GM12878 (cell line): Measurements from ENCODE around the gene NEK1. TPM values are rescaled to one million over a fixed set of nuclear protein-coding genes. Genes with fewer than 3 reads are reported as not detected.

Experiments used
- ATAC-seq: fragments of 200-7000 bp; cut with Tn5 transposase; 3 replicates; pipeline ENCODE4 v1.9.1; 2020; ENCODE audit warnings: mild to moderate bottlenecking, moderate library complexity
- BruUV-seq: library from RNA; stranded (reverse); fragments of 400-500 nt; replicated peaks from 2 replicates; lab custom pipeline; 2021; lab: Mats Ljungman, UMichigan
- CTCF ChIA-PET: fragments of 300-600 bp; sonication (Branson Sonifier 250); formaldehyde crosslinking; extraction: SDS; loops from one replicate; lab custom pipeline; 2021; ENCODE audit warnings: inconsistent platforms; lab: Yijun Ruan, JAX
- POLR2A ChIA-PET: fragments of 350-600 bp; formaldehyde crosslinking; extraction: SDS; loops from one replicate; lab custom pipeline; 2021; ENCODE audit warnings: inconsistent platforms; lab: Charles Lee
- RAD21 ChIA-PET: fragments of 300-600 bp; sonication (Branson Sonifier 250); formaldehyde crosslinking; loops from one replicate; lab custom pipeline; 2023; ENCODE audit warnings: antibody characterized with exemption; ENCODE audit not compliant: unreplicated experiment; lab: Charles Lee
- SMC1A ChIA-PET: fragments of 300-600 bp; sonication (Branson Sonifier 250); formaldehyde crosslinking; loops from one replicate; lab custom pipeline; 2023; ENCODE audit not compliant: unreplicated experiment, uncharacterized antibody; lab: Charles Lee
- DNase-seq: peaks from one replicate; pipeline ENCODE4 v3.0.0-alpha.2; 2011; ENCODE audit warnings: low read depth, low spot score
- FAIRE-seq: peaks from 3 replicates; lab custom pipeline; 2011; peaks lifted over from hg19 to GRCh38; lab: Jason Lieb, UNC
- H2AFZ ChIP-seq: 2 replicates; pipeline ENCODE4 v1.6.0; 2011; ENCODE audit warnings: low read depth, low read length, control low read depth; ENCODE audit not compliant: control insufficient read depth
- H3K27ac ChIP-seq: 2 replicates; pipeline ENCODE4 v1.5.1; 2011; ENCODE audit warnings: control low read depth; ENCODE audit not compliant: control insufficient read depth, insufficient read depth
- H3K27me3 ChIP-seq, 2 experiments: replicated peaks in 1 of 2; 2 replicates each; pipeline versions ENCODE4 v1.6.0 to v1.6.1; 2011; ENCODE audit warnings: low read length in 1 of 2; ENCODE audit not compliant: control insufficient read depth in 2 of 2, insufficient read depth in 2 of 2
- H3K36me3 ChIP-seq, 2 experiments: 2 replicates each; pipeline ENCODE4 v1.5.1; 2011; ENCODE audit warnings: low read length in 1 of 2; ENCODE audit not compliant: control insufficient read depth in 2 of 2, insufficient read depth in 2 of 2
- H3K4me1 ChIP-seq: 2 replicates; pipeline ENCODE4 v1.6.1; 2011; ENCODE audit warnings: mild to moderate bottlenecking, low read length, moderate library complexity, mixed read lengths; ENCODE audit not compliant: control insufficient read depth, insufficient read depth
- H3K4me2 ChIP-seq: 2 replicates; pipeline ENCODE4 v1.6.0; 2011; ENCODE audit warnings: control low read depth; ENCODE audit not compliant: control insufficient read depth, insufficient read depth
- H3K4me3 ChIP-seq: fragments of 200-600 bp; sonication (generic); 2 replicates; pipeline ENCODE4 v1.5.1; 2016
- H3K79me2 ChIP-seq: 2 replicates; pipeline ENCODE4 v1.6.0; 2011; ENCODE audit warnings: low read length; ENCODE audit not compliant: control insufficient read depth, insufficient read depth
- H3K9ac ChIP-seq: 2 replicates; pipeline ENCODE4 v1.8.0; 2011; ENCODE audit warnings: low read length, control low read depth, mixed read lengths; ENCODE audit not compliant: control insufficient read depth, insufficient read depth
- H3K9me3 ChIP-seq: replicated peaks from 3 replicates; pipeline ENCODE4 v1.5.1; 2011; ENCODE audit warnings: mild to moderate bottlenecking, low read length; ENCODE audit not compliant: control insufficient read depth, insufficient read depth
- H4K20me1 ChIP-seq: 2 replicates; pipeline ENCODE4 v1.6.0; 2011; ENCODE audit not compliant: control insufficient read depth, insufficient read depth
- BCLAF1 ChIP-seq: fragments of 450-650 bp; IDR thresholded peaks from 2 replicates; pipeline ENCODE4 v1.6.1; 2017; ENCODE audit warnings: antibody characterized with exemption, mild to moderate bottlenecking, moderate library complexity
- FOXK2 ChIP-seq: fragments of 450-650 bp; IDR thresholded peaks from 2 replicates; pipeline ENCODE4 v1.6.1; 2017; ENCODE audit warnings: mild to moderate bottlenecking, moderate library complexity
- GATAD2B ChIP-seq: fragments of 450-650 bp; conservative IDR thresholded peaks from 2 replicates; pipeline ENCODE4 v1.6.1; 2017; ENCODE audit warnings: low read depth, mild to moderate bottlenecking, moderate library complexity
- NFYA ChIP-seq: IDR thresholded peaks from 2 replicates; pipeline ENCODE4 v1.6.1; 2011; ENCODE audit warnings: low read depth, mild to moderate bottlenecking, low read length, improper control_type of control experiment, borderline replicate concordance
- RB1 ChIP-seq: fragments of 450-650 bp; formaldehyde crosslinking; IDR thresholded peaks from 2 replicates; pipeline ENCODE4 v1.6.1; 2017; ENCODE audit warnings: mild to moderate bottlenecking, borderline replicate concordance
- SIX5 ChIP-seq: IDR thresholded peaks from 2 replicates; pipeline ENCODE4 v1.6.1; 2011; ENCODE audit warnings: mild to moderate bottlenecking, low read depth, low read length, moderate library complexity; ENCODE audit not compliant: severe bottlenecking
- STAT1 ChIP-seq: fragments of 450-650 bp; conservative IDR thresholded peaks from 2 replicates; pipeline ENCODE4 v1.6.1; 2014; ENCODE audit warnings: antibody characterized with exemption, mild to moderate bottlenecking
- ZNF24 ChIP-seq: fragments of 450-650 bp; IDR thresholded peaks from 2 replicates; pipeline ENCODE4 v1.6.1; 2017; ENCODE audit warnings: antibody characterized with exemption, mild to moderate bottlenecking
- WGBS: methylation state at CpG from one replicate; pipeline ENCODE4 v1.1.6; 2016; ENCODE audit warnings: low lambda C conversion rate; ENCODE audit not compliant: insufficient replicate concordance, insufficient coverage; ENCODE audit errors: missing lambda C conversion rate; 5-methylcytosine and 5-hydroxymethylcytosine counted together
- in situ Hi-C: fragments of 300-500 bp; cut with MboI; formaldehyde crosslinking; loops from 9 replicates; pipeline ENCODE4 v1.14.3; 2018; ENCODE audit warnings: mixed read lengths
- intact Hi-C: fragments of 100-400 bp; cut with micrococcal nuclease; formaldehyde crosslinking; loops from one replicate; pipeline ENCODE4 v1.14.2; 2022; ENCODE audit not compliant: unreplicated experiment
- polyA plus RNA-seq, 11 experiments: library from polyadenylated mRNA; depleted of rRNA in 4 of 11; unstranded in 6 of 11; stranded (reverse) in 5 of 11; fragments of >200 nt; fragmentation: Nextera tagmentation in 4 of 11; fragmentation: Illumina TruSeq in 1 of 11; extraction: Ambion mirVana in 4 of 11; extraction: Trizol in 1 of 11; gene quantifications; 1 replicate in 1 of 11; 2 replicates in 10 of 11; pipeline versions ENCODE4 v1.2.1 to v1.2.3, GENCODE V29; 2011 to 2016; ENCODE audit warnings: inconsistent platforms in 2 of 11, missing spikeins in 2 of 11, low read depth in 1 of 11
- total RNA-seq, 4 experiments: library from RNA; depleted of rRNA in 3 of 4; stranded (reverse); fragments of >200 nt in 3 of 4; fragmentation: Illumina TruSeq in 1 of 4; extraction: Trizol in 1 of 4; gene quantifications; 2 replicates each; pipeline versions ENCODE4 v1.2.1 to v1.2.3, GENCODE V29; 2013 to 2021

Gene NEK1
- total and polyA plus RNA-seq, 10 of the 15 experiments (the other 5 are each of a cell fraction or from before 2014, with no cell fraction given), result 4.9 to 16.1 (median 7.5) TPM

GRCh38 chr4:169530048-169530447 is 82.3 kb downstream of the NEK1 start:
- in situ Hi-C loops, result no loop called here
- Histone ChIP-seq H3K36me3 (no peaks in the 10 kb centered on the region; a peak in 1 of 4 replicates), H3K79me2 (no peaks in the 10 kb centered on the region), H3K4me2 (no peak overlapping the region), H3K27me3 (no peaks in the 10 kb centered on the region)
- BruUV-seq, result no TSS peak
- CTCF ChIA-PET, result interaction anchor here (1.3 kb wide), 1 partner anchor 37 kb away, joined by 4 read pairs; no protein-coding TSS in a partner anchor
- TF ChIP-seq RB1 (no peak), GATAD2B (no peak), BCLAF1 (no peak), FOXK2 (no peak), ZNF24 (no peak), STAT1 (no peak), SIX5 (no peak), NFYA (no peak)
- TF ChIP-seq, all 136 proteins: peak for 0
- Histone ChIP-seq H3K4me3 (no peak overlapping the region), H4K20me1 (no peaks in the 10 kb centered on the region), H2AFZ (no peak overlapping the region), H3K9me3 (no peaks in the 10 kb centered on the region), H3K4me1 (no peaks in the 10 kb centered on the region), H3K9ac (no peak overlapping the region), H3K27ac (no peak overlapping the region)
- POLR2A ChIA-PET, result no interaction called here
- RAD21 ChIA-PET, result no interaction called here
- SMC1A ChIA-PET, result interaction anchor here (0.6 to 0.8 kb wide), 3 partner anchors 47 to 1761 kb away, joined by 3 read pairs; no protein-coding TSS in a partner anchor
- ATAC-seq (no peak), DNase-seq (no peak), FAIRE-seq (no peak)
- WGBS, result 100% methylated on average over 2 of the region's 2 CpGs
- intact Hi-C loops, result no loop called here
